ENCODE data around the gene ATF7IP2.

DNA sequence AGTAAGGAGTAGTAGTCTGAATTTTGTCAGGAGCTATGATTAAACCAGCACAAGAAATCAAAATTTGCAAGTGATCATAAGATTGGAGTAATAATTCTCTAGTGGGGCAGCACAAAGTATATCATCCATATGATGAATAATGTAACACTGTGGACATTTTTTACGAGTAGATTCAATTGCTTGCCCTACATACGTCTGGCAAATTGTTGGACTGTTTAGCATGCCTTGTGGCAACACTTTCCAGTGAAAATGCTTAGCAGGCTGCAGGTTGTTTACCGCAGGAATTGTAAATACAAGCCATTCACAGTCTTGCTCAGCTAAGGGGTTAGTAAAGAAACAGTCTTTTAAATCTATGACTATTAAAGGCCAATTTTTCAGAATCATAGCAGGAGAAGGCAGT lies 35.7 kb downstream of the ATF7IP2 start:
- TF ChIP-seq, protein P1, sequence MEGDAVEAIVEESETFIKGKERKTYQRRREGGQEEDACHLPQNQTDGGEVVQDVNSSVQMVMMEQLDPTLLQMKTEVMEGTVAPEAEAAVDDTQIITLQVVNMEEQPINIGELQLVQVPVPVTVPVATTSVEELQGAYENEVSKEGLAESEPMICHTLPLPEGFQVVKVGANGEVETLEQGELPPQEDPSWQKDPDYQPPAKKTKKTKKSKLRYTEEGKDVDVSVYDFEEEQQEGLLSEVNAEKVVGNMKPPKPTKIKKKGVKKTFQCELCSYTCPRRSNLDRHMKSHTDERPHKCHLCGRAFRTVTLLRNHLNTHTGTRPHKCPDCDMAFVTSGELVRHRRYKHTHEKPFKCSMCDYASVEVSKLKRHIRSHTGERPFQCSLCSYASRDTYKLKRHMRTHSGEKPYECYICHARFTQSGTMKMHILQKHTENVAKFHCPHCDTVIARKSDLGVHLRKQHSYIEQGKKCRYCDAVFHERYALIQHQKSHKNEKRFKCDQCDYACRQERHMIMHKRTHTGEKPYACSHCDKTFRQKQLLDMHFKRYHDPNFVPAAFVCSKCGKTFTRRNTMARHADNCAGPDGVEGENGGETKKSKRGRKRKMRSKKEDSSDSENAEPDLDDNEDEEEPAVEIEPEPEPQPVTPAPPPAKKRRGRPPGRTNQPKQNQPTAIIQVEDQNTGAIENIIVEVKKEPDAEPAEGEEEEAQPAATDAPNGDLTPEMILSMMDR (IDR thresholded peaks at IDR 0.05), result no peak
- TF ChIP-seq POLR2A (IDR thresholded peaks at IDR 0.05) (no peak), POLR2AphosphoS5 (IDR thresholded peaks at IDR 0.05) (no peak)

Measured in breast epithelium (tissue), 3 donors.